Astrocyte of the cerebellum (primary cell): ENCODE data around the gene SLC35B2.

Experiments used
- DNase-seq: peaks from one replicate; pipeline ENCODE4 v3.0.0-alpha.2; 2011; ENCODE audit warnings: low read depth
- H3K4me3 ChIP-seq: 2 replicates; pipeline ENCODE4 v1.5.1; 2011; ENCODE audit warnings: mild to moderate bottlenecking, low read depth, low read length, moderate library complexity
- in situ Hi-C: cut with HindIII; loops from 2 replicates; pipeline ENCODE4 v1.10.0; 2017; ENCODE audit warnings: low sequenced_read_pairs
- TF ChIP-seq, protein P1 (sequence below): IDR thresholded peaks from 2 replicates; pipeline ENCODE4 v1.5.1; 2012; ENCODE audit warnings: low read length, low read depth, moderate library complexity, mild to moderate bottlenecking; ENCODE audit errors: missing control alignments

The SLC35B2 gene

DNA sequence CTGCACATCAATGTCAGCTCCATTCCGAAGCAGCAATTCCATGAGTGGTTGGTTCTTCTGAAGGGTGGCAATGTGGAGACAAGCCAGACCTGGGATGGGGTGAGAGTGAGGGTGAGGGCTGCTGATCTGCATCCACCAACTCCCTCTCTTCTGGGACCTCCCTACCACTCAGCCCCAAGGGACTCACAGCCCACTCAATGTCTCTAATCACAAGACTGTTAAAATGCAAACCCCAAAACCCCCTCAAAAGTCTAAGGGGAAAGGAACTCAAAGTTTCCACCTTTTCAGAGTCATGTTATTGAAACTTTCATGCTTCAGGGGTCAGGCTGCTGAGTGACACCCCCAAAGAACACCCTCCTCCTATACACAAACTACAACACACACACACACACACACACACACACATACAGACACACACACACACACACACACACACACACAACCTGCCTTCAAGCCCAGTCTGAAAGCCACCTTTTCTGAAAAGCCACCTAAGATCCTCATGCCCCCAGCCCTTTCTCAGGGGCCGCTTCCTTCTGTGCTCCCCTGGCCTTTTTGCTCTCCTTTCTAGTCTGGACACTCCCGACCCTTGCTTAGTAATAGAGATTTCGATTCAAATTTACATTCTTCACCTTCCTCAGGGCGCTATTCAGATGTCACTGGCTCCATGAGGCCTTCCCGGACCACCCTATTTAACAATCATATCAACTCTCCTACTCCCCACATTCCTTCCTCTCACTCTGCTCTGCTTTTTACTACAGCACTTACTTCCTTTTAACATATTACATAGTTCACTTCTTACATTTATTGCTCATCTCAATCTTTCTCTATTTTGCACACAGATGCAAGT, 3.3 kb upstream of the SLC35B2 start:
- in situ Hi-C loops, result no loop called here
- no peak for DNase-seq
- TF ChIP-seq, protein P1, sequence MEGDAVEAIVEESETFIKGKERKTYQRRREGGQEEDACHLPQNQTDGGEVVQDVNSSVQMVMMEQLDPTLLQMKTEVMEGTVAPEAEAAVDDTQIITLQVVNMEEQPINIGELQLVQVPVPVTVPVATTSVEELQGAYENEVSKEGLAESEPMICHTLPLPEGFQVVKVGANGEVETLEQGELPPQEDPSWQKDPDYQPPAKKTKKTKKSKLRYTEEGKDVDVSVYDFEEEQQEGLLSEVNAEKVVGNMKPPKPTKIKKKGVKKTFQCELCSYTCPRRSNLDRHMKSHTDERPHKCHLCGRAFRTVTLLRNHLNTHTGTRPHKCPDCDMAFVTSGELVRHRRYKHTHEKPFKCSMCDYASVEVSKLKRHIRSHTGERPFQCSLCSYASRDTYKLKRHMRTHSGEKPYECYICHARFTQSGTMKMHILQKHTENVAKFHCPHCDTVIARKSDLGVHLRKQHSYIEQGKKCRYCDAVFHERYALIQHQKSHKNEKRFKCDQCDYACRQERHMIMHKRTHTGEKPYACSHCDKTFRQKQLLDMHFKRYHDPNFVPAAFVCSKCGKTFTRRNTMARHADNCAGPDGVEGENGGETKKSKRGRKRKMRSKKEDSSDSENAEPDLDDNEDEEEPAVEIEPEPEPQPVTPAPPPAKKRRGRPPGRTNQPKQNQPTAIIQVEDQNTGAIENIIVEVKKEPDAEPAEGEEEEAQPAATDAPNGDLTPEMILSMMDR, result no peak
- no peak overlapping the region for H3K4me3 ChIP-seq

DNA sequence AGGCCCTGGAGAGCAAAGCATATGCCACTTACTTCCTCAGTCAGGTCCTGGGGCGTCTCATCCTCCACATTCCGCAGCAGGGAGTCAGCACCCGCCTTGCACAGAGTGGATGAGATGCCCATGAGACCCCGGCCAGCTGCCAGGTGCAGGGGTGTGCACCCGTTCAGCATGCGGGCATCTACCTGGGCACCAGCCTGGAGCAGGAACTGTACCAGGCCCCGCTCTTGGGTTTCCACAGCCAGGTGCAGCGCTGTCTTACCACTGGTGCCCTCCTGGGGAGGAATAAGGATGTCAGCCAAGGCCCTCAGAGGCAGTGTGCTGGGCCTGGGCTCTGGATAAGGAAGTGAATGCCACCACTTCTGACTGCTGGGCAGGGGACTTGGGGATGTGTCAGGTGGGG, 2.7 kb upstream of the SLC35B2 start:
- no peak for DNase-seq
- TF ChIP-seq, protein P1, result no peak
- in situ Hi-C loops, result no loop called here
- H3K4me3 ChIP-seq, result no peak overlapping the region

DNA sequence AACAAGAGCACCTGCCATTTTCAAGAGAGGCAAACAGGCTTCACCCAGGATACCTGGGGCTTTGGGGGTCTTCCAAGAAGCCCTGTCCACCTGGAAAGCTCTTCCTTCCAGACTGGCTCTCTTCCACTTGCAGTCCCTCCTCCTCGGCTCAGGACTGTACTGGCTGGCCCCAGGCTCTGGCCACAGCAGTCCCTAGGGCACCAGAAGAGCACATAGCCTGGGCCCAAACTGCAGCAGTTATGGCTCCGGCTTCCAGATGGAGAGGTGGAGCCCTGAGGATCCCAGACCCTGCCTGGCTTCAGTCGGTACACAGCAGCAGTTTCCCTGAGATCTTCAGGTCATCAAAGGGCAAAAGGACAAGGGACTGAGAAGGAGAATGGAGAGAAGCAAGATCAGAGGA, 1.6 kb upstream of the SLC35B2 start:
- no peak overlapping the region for H3K4me3 ChIP-seq
- in situ Hi-C loops, result loop anchor here (5.0 kb wide), 1 partner anchor 48 kb away; no protein-coding TSS in a partner anchor
- TF ChIP-seq, protein P1, result no peak
- no peak for DNase-seq

DNA sequence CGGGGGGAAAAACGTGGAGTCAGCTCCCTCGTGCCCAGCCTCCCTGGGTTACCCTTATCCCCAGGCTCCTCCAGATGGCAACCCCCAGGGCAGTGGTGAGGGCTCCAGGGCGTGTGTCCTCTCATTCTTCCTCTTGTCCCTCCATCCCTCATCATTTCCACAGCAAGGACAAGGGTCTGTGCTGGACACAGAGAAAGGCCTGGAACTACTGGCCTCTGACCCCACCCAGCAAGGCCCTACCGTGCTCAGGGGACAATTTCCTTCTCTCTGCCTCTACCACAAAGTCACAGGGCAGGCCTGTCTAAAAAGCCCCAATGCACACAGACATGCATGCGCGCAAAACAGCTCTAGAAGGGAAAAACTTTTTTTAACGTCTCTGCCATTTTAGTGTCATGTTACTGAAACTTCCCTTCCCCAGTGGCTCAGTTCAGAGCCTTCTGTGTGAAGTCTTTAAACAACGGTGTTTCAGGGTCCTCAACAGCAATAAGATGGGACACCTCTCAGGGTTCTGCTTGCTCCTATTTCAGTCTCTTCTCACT, 1.1 kb upstream of the SLC35B2 start:
- in situ Hi-C loops, result loop anchor here (5.0 kb wide), 1 partner anchor 49 kb away; no protein-coding TSS in a partner anchor
- H3K4me3 ChIP-seq, result no peak overlapping the region
- TF ChIP-seq, protein P1, result no peak
- DNase-seq, result no peak

DNA sequence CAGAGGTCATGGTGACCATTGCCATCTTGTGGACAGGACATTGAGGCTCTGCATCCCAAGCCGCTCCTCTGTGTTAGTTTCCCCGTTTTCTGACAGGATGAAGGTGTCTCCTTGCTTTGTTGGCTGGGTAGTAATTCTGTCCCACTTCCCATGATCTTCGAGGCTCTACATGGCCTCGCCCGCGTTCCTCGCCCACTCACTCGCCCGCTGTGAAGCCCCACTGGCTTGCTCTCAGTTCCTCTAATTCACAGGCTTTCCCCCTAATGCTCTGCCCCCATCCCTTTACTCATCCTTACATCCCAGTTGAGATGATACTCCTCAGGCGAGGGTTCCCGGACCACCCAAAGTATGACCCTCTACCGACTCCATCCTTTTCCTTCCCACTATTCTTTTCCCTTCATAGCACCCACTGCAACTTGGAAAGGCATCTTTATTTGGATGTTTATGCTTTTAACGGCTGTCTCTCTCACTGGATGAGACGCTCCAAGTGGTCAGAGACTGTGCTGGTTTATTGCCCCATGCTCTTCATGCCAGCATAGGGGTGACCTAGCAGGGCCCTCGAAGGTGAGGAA, 511 bp upstream of the SLC35B2 start:
- H3K4me3 ChIP-seq, result peak overlapping the region; percentile 94
- TF ChIP-seq, protein P1, result no peak
- in situ Hi-C loops, result loop anchor here (5.0 kb wide), 1 partner anchor 49 kb away; no protein-coding TSS in a partner anchor

DNA sequence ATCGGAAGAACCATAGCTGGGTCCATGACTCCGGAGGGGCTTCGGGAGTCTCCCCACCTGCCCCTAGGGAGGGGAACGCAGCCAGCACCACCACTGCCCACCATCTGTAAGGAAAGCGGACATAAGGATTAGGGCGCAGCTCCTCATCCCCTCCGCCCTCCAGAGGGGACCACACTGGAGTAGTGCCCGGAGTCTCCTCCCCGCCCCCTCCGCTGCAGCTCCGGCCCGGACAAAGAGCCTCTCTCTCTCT, 628 bp downstream of the SLC35B2 start:
- DNase-seq, result no peak
- in situ Hi-C loops, result loop anchor here (5.0 kb wide), 1 partner anchor 51 kb away; no protein-coding TSS in a partner anchor
- peak overlapping the region; percentile 94 for H3K4me3 ChIP-seq
- TF ChIP-seq, protein P1, result no peak

More for the DNA sequence above, 511 bp upstream of the SLC35B2 start:
- no peak for DNase-seq
